ENCODE data around the gene PCGF3.

PCGF3 gene

DNA sequence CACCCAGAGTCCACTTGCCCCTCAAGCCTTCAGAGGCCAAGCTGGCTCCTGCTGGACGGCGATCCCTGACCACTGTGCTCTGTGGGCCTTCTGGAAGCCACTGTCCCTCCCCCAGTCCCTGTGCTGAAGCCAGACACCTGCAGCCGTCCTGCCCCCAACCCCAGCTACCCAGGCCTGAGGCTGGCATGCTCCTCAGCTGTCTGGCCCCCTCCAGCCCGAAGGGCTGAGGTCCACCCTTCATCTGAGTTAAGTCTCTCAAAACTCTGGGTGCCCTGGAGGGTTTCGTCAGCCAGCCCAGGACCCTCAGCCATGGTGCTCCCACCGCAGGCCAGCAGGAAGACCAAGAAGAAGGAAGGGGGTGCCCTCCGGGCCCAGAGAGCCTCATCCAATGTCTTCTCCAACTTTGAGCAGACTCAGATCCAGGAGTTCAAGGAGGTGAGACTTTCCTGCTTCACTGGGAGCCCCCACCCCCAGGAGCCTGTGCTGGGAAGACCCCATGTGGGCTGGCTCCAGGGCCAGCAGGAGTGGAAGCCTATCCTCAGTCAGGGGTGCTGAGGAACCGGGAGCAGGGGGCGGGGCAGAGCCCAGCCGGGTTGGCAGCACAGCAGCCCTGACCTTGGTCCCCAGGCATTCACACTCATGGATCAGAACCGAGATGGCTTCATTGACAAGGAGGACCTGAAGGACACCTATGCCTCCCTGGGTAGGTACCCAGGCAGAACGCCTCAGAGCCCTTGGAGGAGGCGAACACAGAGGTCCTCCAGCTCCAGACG is 27.1 kb upstream of the PCGF3 start:
- TF ChIP-seq, protein P1, sequence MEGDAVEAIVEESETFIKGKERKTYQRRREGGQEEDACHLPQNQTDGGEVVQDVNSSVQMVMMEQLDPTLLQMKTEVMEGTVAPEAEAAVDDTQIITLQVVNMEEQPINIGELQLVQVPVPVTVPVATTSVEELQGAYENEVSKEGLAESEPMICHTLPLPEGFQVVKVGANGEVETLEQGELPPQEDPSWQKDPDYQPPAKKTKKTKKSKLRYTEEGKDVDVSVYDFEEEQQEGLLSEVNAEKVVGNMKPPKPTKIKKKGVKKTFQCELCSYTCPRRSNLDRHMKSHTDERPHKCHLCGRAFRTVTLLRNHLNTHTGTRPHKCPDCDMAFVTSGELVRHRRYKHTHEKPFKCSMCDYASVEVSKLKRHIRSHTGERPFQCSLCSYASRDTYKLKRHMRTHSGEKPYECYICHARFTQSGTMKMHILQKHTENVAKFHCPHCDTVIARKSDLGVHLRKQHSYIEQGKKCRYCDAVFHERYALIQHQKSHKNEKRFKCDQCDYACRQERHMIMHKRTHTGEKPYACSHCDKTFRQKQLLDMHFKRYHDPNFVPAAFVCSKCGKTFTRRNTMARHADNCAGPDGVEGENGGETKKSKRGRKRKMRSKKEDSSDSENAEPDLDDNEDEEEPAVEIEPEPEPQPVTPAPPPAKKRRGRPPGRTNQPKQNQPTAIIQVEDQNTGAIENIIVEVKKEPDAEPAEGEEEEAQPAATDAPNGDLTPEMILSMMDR (conservative IDR thresholded peaks at IDR 0.05) = no peak
- no peak for TF ChIP-seq ZFX (IDR thresholded peaks at IDR 0.05)
- H3K27ac ChIP-seq = no peak overlapping the region

DNA sequence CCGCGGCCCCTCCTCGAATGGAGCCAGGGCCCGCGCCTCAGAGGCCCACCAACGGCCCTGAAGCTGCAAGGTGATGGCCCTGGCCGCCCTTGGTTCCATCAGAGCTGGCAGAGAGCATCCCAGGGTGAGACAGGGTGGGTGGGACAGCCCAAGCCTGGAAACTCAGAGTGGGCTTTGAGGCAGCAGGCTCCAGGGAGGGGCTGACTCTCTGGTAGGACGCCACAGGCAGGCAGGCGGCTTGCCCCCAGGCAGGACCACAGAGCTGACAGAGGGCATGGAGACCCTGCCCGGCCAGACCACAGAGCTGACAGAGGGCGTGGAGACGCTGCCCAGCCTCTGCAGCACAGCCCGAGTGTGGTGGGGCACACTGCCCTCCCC is 26.5 kb upstream of the PCGF3 start:
- no peak for TF ChIP-seq ZFX (IDR thresholded peaks at IDR 0.05)
- TF ChIP-seq, protein P1 (conservative IDR thresholded peaks at IDR 0.05) = no peak
- H3K27ac ChIP-seq = no peak overlapping the region

DNA sequence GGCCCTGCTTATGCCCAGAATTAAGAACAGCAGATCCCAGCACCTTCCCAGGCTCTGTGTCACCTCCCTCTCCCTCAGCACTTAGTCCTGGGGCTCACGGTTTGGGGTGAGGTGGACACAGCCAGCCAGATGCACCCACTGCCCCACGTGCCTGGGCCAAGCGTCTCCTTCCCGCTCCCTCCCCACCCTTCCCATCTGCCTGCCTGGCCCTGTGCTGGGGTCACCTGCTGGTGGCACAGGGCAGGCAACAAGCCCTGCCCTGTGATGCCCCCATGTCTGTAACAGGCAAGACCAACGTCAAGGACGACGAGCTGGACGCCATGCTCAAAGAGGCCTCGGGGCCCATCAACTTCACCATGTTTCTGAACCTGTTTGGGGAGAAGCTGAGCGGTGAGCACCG is 26.0 kb upstream of the PCGF3 start:
- TF ChIP-seq ZFX (IDR thresholded peaks at IDR 0.05) = no peak
- TF ChIP-seq, protein P1 (conservative IDR thresholded peaks at IDR 0.05) = no peak
- H3K27ac ChIP-seq = no peak overlapping the region

DNA sequence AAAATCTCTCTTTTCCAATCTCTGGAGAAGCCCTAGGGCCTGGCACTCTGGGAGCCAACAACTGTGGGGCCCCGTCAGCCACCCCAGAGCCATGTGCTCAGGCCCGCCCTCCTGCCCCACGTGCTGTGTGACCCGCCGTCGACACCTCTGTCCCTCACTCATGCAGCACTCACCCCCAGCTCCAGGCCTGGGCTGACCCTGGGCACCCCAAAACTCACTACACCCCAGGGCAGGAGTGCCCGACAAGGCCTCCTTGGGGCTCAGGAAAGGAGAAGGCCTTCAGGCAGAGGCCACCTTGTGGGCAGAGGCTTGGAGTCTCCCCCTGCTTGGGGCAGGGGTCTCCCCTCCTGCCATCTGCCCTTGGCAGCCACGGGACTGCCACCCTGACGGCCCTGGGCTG is 25.5 kb upstream of the PCGF3 start:
- peak overlapping the region; percentile 66; the same call in 1 of the 2 replicates for H3K27ac ChIP-seq

DNA sequence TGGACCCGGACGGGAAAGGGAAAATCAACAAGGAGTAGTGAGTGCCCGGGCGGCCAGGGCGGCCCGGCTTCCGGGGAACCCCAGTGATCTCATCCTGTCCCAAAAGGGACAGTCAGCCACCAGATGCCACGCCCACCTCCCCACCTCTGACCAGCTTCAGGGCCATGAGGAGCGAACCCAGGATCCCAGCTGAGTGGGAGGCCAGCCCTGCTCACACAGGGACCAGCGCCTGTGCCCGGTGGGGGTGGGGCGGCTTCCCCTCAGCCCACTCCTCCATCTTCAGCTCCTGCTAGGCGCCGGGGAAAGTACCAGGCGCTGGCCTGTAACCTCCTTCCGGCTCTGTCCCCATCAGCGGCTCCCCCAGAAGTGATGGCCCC is 25.1 kb upstream of the PCGF3 start:
- H3K27ac ChIP-seq = peak overlapping the region; percentile 66

More for the DNA sequence above, 25.5 kb upstream of the PCGF3 start:
- TF ChIP-seq, protein P1 (conservative IDR thresholded peaks at IDR 0.05) = no peak
- TF ChIP-seq ZFX (IDR thresholded peaks at IDR 0.05) = no peak

DNA sequence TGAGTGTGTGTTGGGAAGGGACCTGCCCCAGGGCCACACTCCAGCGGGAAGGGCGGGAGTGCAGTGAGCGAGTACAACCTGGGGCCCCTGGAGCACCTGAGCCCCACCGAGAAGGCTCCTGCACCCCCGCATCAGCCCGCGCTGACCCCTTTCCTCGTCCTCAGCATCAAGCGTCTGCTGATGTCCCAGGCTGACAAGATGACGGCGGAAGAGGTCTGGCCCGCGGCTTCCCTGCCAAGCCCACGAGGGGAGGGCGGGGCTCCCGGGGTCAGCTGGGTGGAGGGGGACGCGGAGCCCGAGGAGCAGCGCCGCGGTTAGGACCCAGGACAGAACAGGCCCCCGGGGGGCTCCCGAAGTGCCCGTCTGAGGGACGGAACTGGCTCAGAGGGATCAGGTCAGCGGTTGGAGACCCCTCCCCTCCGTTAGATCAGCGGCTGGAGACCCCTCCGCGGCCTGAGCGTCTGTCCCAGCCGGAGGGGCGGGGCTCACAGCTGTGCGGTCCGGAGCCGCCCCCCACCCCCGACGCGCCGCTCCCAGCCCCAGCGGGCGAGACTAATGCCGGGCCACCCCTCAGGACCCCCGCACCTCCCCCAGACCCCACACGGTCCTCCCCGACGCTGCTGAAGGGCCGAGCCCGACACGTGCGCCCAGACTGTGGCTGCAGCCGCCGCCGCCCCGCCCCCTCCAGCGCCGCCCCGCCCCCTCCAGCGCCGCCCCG is 24.5 kb upstream of the PCGF3 start:
- peak overlapping the region; percentile 66 for H3K27ac ChIP-seq
- TF ChIP-seq, protein P1 (conservative IDR thresholded peaks at IDR 0.05) = no peak
- TF ChIP-seq ZFX (IDR thresholded peaks at IDR 0.05) = no peak

More for the DNA sequence above, 25.1 kb upstream of the PCGF3 start:
- TF ChIP-seq, protein P1 (conservative IDR thresholded peaks at IDR 0.05) = no peak
- no peak for TF ChIP-seq ZFX (IDR thresholded peaks at IDR 0.05)
